Myocyte (in vitro differentiated cells): ENCODE data around the gene CMTM4. TPM values are rescaled to one million over a fixed set of nuclear protein-coding genes. Genes with fewer than 3 reads are reported as not detected.
A peak's percentile ranks its signal among the peaks of the same experiment; 100 is the strongest.
"Not testable (repeated sequence)": the region's sequence is repeated elsewhere in the genome, so short reads cannot be mapped to it uniquely, and the experiment has no call there.

Experiments
- DNase-seq: peaks from one replicate; pipeline ENCODE4 v3.0.0-alpha.2; 2012; ENCODE audit warnings: low read depth
- total RNA-seq: library from RNA; depleted of rRNA; stranded (reverse); fragments of >200 nt; gene quantifications from 2 replicates; pipeline ENCODE4 v1.2.3, GENCODE V29; 2014

Gene CMTM4
- total RNA-seq, 1 donor from 2014 or later, result 10.9 TPM

DNA sequence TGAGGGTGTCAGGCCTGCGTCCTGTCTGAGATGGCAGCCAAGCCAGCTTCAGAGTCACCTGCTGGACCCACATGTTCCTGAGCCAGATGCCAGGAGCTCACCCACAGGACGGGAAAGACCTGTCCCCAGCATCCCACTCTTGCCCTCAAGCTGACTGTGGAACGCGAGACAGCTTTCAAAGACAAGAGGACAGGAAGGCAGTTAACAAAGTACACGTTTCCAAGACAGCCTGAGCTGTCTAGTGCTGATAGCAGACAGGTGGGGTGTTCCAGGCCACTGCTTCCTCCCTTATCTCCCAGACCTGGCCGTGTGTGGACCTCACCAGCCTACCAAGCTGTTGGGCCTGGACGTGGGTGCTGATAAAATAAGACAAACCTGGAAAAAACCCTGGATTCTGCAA lies 78.8 kb downstream of the CMTM4 start:
- DNase-seq, result no peak

DNA sequence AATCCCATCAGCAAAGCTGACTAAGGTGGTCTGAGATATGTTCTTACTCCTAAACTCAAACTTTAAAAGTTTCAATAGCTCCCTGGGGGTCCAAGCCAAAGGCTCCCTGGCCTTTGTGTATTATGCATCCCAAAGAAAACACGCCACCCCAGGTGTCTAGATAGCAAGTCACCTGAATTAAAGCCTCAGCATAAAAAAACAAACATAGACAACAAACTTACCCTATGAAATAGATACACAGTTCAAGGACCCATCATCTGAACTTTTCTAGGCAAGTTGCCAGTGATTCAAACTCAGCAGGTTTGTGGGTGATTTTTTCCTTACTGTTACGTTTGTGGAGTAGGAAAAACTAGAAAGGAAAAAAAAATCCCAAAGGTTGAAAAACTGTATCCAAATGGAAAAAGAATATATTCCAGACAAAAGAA lies 79.5 kb downstream of the CMTM4 start:
- no peak for DNase-seq

- DNase-seq, result no peak
Observed at GRCh38 chr16:66616592-66616991, 80.0 kb downstream of the CMTM4 start.

GRCh38 chr16:66616169-66616568 lies 80.4 kb downstream of the CMTM4 start:
- no peak for DNase-seq

DNA sequence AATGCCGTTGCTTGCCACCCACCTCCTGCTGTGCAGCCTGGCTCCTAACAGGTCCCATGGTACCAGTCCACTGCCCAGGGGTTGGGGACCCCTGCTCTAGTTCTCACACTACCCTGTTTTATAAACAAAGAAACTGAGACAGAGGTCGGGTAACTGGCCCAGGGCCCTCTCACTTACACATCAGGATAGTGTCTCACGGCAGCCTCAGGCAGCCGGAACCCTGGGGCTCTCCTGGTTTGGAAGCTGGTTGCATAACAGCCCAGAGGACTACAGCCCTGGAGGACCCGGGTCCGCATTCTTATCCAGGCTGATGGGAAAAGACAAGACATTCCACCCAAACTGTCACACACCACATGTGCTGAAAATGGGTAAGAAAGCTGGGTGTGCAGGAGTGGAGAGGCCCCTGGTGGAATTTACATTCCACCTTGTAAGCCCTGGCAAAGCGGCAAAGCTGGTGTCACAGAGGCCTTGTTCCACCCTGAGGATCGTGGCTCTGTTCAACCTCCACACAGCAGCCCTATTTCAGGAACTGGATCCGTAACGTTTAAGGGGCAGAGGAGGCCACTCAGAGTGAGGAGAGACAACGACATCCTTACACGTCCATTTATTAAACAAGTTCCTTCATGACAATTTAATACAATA lies 82.3 kb downstream of the CMTM4 start:
- DNase-seq, result no peak

GRCh38 chr16:66612422-66612821 lies 84.1 kb downstream of the CMTM4 start:
- no peak for DNase-seq

DNA sequence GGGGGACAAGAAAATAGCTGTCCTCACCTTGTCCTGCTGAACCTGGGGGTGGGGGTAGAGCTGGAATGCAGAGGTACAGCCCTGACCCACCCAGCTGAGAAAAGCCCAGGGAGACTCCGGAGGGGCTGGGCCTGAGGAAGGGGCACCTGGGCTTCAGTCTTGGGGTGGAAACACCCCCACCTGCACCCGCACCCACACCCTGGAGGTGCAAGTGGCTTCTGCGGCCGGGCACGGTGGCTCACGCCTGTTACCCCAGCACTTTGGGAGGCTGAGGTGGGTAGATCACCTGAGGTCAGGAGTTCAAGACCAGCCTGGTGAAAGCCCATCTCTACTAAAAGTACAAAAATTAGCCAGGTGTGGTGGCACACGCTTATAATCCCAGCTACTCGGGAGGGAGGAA lies 84.6 kb downstream of the CMTM4 start:
- not testable (repeated sequence) for DNase-seq

GRCh38 chr16:66610111-66610820 lies 86.3 kb downstream of the CMTM4 start:
- peak; percentile 29 for DNase-seq

DNA sequence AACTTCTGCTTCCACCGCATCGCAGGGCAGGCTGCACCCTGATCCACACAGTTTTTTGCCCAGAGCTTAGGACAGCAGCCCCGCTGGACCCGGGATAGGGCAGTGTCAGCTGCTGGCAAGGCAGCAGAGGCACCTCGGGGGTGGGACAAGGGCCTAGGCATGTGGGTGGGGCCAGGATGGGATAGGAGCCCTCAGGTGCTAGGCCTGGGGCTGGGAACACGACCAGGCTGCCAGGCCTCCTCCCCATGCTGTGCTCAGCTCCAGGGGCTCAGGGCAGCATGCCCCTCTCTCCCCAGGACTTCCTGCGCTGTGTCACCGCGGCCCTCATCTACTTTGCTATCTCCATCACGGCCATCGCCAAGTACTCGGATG lies 87.4 kb downstream of the CMTM4 start:
- no peak for DNase-seq

GRCh38 chr16:66608241-66609138 lies 88.1 kb downstream of the CMTM4 start:
- peak; percentile 89 for DNase-seq

DNA sequence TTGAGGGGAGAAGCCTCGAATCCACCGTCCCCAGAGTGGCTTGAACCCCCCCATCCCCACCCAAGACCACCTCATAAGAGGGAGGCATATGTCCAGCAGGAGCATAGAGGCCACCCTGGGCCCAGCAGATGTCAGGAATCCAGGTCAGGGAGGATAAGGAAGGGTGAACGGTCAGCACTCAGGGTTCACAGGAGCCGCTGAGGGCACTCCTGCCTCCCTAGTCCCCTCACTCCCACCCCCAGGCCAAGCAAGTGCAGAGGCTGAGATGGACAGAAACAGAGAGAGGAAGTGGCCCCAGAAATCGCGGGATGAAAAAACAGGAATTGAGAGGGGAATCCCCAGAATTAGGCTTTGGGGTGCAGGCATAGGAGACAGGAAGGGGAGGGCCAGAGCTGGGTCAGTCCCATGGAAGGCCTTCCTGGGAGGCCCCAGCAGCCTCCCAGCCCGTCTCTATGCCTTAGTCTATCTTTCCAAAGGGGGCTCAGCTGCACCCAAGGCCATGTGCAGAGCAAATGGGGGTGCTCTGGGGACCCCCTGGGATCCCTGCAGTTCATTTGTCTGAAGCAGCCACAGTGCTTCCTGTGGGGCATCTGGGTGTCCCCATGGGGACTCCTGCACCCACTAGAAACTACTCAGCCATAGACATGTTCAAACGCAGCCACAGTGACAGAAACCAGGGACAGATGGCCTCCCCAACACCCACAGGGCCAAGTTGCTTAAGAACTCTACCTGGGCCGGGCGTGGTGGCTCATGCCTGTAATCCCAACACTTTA lies 90.4 kb downstream of the CMTM4 start:
- DNase-seq, result no peak

DNA sequence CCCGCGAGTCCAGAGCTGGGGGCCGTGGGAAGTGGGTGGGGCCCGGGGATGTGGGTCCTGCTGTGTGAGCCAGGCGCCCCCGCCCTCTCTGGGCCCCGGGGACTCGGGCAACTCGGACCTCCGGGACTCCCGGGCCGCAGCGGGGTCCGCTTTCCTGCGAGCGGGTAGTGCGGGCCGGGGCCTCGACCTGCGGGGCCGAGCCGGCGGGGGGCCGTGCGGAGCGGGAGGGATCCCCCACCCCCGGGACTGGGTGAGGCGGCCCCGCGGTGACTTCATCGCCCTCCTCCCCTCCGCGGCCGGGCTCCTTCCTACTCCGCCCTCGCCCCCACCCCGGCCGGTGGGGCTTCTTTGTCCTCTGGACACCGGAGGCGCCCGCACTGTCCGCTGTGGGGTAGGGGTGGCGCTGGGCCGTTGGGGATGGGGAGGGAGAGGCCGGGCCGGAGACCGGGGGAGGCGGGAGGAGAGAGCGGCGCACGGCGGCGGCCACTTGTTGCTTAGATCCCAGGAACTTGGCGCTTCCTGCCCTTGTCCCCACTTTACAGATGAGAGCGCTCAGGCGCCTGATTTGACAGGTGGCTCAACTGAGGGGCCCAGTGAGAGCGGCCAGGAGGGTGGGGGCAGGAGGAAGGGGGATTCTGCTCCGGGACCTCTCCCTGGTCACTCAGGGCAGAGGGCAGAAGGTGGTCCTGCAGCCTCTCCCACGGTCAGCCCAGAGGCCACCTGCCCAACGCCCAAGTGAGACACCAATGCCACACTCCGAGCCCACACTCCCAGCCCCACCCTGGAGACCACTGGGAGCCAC lies 91.2 kb downstream of the CMTM4 start:
- DNase-seq, result peak; percentile 64

GRCh38 chr16:66604376-66605176 lies 92.0 kb downstream of the CMTM4 start, which contains the start of gene CMTM3:
Gene CMTM3 (plus strand): TSS chr16:66604704. CDS start chr16:66604806, 102 bp downstream.
- DNase-seq, result peak; percentile 74

- no peak for DNase-seq
Observed at GRCh38 chr16:66603537-66604375, 92.8 kb downstream of the CMTM4 start.

DNA sequence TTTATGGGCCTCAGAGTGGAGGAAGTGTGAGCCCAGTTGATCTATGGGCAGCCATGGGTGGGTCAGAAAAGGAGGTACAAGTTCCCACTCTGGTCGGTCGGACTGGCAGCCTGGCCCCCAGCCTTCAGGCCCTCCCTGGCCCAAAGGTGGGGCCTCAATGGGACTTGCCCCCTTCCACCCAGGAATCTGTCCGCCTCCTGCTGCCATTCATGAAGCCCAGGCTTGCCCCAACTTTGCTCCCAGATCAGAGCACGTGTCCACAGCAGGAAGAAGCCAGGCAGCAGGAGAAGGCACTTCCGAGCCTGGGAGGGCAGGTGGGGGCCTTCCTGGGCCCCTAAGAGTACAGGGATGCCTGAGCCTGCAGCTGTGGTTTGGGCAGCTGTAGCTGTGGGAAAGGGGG lies 95.1 kb downstream of the CMTM4 start:
- no peak for DNase-seq

DNA sequence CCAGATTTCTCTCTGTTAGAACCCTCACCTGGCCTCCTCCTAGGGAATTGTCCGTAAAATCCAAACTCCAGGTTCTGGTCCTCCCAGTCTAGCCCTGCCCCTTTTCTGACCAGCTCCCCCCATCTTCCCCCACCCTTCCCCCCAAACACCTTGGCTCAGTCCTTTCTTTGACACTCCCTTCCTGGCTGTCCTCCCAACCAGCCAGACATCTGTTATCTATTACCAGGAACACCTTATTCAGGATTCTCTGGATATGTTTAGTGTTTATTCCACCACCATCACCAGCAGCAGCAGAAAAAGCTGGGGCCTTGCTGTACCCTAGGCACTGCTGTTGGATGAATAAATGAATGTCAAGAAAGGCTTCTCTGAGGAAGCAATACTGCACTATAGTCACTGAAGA lies 96.1 kb downstream of the CMTM4 start:
- DNase-seq, result no peak

- no peak for DNase-seq
Observed at GRCh38 chr16:66599726-66600125, 96.8 kb downstream of the CMTM4 start.

DNA sequence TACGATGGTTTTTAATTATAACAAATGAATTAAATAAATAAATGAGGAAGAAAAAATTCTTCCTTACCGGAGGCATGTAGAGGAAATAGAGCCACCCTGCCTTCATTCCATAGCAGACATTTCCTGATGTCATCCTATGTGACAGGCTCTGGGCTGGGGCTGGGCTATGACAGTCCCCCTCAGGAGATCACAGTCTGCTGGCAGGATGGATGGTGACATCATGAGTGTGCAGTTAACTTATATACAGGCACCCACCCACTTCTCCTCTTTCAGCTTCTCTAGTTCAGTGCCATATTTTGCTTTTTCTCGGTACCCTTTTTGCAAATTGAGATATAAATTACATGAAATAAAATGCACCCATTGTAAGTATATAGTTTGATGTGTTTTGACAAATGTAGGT lies 98.4 kb downstream of the CMTM4 start:
- no peak for DNase-seq
